Stomach (tissue), 4 donors: ENCODE data around the gene G3BP2.

Source experiments
- CTCF ChIP-seq, 7 experiments: fragments of 450-650 bp in 4 of 7; fragments of 200-600 bp in 3 of 7; sonication (generic) in 3 of 7; IDR thresholded peaks; one replicate each; pipeline ENCODE4 v1.5.1; 2016 to 2019; ENCODE audit warnings: antibody characterized with exemption in 7 of 7, control low read depth in 2 of 7, mild to moderate bottlenecking in 1 of 7
- EP300 ChIP-seq: sonication (generic); formaldehyde crosslinking; IDR thresholded peaks from one replicate; pipeline ENCODE4 v1.6.1; 2017; ENCODE audit warnings: antibody characterized with exemption
- POLR2A ChIP-seq, 4 donors: fragments of 450-650 bp; IDR thresholded peaks; one replicate each; pipeline ENCODE4 v1.6.1; 2016; ENCODE audit warnings: antibody characterized with exemption in 4 of 4, control low read depth in 2 of 4, mild to moderate bottlenecking in 1 of 4, moderate library complexity in 1 of 4
- POLR2AphosphoS5 ChIP-seq, 3 donors: sonication (generic); formaldehyde crosslinking; IDR thresholded peaks; one replicate each; pipeline ENCODE4 v1.6.1; 2016; ENCODE audit warnings: antibody characterized with exemption in 3 of 3

GRCh38 chr4:75685546-75686189, 12.5 kb upstream of the G3BP2 start:
- no peak for TF ChIP-seq EP300
- TF ChIP-seq CTCF (IDR thresholded peaks at IDR 0.05), result no peak
- no peak for TF ChIP-seq POLR2A (IDR thresholded peaks at IDR 0.05)
- TF ChIP-seq POLR2AphosphoS5 (IDR thresholded peaks at IDR 0.05), result no peak
